ENCODE measurements around the gene MGMT.

The MGMT gene

DNA sequence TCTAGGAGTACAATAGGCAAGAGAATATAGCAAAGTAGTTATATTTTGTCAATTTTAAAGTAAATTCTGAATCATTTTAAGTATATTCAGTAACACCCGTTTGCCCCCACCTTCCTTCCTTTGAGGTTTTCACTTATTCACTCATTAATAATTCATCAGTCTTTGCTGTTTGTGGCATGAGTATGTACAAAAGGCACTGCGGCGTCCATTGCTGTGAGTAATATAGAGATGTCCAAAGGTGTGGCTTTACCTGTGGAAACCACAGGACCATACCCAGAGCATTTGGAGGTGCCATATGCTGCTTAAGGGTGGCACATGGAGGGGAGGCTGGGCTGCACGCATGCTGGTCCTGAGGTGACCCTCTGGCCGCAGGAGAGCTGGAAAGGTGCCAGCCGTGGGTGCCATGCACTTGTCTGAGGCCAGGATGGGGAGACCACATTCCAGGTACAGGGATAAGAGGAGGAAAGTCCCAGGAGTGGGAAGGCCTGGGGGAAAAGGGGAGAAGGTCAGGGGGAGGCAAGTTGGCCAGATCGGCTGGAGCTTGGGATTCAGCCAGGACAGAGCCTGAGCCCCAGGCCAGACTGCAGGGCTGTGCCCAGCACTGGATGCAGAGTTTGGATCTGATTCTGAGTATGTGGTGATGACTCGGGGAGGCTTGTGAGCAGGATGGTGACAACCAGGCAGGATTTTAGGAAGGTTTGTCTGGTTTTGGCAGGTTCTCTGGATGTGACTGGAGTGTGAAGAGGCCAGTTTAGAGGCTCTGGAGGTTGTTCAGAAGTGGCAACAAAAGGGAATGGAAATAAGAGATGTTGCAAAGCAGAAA is 223.4 kb downstream of the MGMT start:
- DNase-seq (ENCODE audit: low spot score), result no peak

DNA sequence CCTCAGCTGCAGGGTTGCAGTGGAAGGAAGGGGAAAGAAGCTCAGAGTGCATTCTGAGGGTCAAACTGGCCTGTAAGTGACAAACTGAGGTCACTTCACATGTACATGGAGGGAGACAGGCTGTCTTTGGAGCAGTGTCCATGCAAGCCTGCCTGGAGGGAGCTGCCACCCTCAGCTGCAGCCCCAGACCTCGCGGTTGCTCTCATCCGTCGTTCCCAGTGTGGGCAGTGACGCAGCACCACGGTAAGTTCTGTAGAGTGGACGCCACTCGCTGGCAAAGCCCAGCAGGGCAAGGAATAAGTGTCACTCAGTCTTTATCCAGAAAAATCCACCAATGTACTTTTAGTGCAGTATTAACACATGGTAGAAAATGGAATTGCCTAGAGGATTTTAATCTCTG is 225.7 kb downstream of the MGMT start:
- DNase-seq (ENCODE audit: low spot score), result no peak

DNA sequence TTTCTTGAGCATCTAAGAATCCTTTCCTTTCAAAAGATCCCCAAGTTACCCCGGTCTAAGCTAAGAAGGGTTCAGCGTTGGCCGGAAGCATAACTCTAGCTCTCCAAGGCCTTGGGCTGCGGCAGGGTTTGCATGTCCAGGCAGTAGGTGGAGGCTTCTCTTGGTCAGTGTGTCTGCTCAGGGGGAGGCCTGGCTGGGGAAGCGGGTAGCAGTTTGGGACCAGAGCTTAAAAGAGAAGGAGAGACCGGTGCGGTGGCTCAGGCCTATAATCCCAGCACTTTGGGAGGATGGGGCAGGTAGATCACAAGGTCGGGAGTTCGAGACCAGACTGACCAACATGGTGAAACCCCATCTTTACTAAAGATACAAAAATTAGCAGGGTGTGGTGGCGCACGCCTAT is 226.3 kb downstream of the MGMT start:
- DNase-seq (ENCODE audit: low spot score), result no peak

DNA sequence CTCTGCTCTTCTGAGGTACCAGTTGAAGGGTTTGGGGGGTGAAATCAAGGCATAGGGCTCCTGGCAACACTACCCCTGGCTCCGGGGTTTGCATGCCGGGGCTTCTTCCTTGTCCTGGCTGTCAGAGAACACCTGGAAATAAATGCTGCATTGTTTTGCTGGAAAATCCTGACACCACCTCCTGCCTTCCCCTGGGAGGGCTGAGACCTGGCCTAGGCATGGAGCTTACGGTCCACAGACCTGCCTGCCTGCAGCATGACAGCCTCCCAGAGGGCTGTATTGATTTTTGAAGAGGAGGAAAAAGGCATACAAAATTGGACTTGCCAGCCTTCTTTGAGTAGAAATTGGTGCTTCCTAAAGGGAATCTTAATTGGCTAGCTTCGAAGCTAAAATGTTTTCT is 227.1 kb downstream of the MGMT start:
- no peak for DNase-seq (ENCODE audit: low spot score)

DNA sequence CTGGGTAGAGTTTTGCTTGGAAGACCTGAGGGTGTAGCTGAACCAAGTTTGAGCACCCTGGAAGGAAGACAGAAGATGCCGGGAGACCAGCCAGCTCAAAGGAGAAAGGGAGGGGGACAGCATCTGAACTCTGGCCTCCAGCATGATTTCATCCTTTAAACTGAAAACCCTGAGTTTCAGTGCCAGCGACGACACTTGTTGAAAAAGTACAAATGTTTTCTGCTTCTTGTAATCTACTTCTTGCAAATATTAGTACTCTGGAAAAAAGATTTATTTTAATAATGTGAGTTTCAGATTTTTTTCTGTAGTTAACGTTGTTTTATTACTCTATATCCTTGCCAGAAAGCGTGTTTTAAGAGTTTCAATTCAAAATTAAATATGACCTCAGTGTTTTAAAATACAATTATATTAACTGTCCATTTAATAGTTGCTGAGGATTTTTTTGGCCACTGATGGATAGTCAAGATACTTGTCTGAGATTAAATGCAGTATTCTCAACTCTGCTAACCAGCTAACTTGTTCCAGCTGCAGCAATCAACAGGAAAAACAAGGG is 227.7 kb downstream of the MGMT start:
- DNase-seq (ENCODE audit: low spot score), result no peak

DNA sequence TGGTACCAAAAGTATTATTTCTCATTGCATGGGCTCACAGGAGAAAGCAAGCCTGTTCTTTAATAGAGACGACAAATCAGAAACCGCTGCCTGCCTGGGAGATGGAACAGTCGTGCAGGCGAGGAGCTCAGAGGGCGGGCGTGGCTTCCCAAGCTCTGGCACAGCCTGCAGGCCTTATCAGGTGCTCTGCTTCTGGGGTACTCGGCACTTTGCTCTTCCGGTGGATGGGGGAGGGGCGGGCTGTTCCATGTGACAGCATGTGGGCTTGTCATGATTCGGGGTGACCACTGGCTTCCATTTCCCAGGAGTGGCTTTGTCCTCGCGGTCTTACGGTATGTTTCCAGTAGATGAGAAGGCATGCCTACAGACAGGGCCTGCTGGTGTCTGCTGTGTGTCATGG is 228.6 kb downstream of the MGMT start:
- DNase-seq (ENCODE audit: low spot score), result no peak

DNA sequence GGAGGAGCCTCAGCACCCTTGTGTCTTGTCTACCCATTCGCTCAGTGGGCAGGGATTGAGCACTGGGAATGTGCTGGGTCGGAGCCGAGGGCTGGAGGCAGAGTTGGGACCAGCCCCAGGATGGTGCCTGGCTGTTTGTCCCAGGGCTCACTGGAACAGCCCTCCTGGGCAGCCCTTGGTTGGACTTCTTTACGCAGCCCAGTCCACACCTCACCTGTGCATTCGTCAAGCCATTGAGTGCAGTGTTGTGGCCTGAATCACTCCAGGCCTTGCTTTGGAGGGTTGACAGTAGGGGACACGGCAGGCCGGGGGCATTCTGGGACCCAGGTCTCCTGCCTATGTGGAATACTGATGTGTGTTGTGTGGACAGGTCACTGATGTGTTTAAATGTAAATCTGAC is 229.6 kb downstream of the MGMT start:
- DNase-seq (ENCODE audit: low spot score), result no peak

DNA sequence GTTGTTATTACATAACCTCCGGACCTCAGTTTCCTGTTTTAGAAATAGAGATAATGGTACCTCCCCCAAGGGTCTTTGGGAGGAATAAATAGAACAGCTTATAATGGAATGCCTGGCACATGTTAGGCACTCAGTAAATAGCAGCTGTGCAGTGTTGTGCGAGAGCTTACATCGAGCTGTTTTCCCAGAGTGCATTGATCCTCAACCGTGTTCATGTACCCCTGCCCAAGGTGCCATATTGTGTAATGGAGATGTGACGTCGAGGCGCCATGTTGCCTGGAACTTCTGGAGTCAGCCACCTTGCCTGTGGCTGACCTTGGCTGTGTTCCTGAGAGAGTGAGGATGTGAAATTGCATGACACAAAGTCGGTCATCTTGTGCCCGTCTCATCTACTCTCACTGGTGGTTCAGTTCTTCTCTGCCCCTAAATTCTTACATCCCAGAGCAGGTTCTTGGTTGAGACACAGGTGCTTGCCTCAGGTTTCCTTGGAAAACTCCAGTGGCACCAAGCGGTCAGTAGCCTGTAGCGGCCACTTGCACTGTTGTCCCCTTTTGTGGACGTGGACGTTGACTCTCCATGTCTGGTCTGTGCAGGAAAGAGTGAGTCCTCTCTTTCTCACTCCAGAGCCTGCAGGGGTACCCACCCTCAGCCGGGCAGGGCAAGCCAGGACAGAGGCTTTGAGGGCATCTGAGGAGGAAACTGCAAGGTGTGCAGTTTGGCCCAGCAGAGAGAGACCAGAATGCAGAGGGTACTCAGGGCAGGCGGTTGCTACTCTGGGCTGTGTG is 230.6 kb downstream of the MGMT start:
- DNase-seq (ENCODE audit: low spot score), result no peak

DNA sequence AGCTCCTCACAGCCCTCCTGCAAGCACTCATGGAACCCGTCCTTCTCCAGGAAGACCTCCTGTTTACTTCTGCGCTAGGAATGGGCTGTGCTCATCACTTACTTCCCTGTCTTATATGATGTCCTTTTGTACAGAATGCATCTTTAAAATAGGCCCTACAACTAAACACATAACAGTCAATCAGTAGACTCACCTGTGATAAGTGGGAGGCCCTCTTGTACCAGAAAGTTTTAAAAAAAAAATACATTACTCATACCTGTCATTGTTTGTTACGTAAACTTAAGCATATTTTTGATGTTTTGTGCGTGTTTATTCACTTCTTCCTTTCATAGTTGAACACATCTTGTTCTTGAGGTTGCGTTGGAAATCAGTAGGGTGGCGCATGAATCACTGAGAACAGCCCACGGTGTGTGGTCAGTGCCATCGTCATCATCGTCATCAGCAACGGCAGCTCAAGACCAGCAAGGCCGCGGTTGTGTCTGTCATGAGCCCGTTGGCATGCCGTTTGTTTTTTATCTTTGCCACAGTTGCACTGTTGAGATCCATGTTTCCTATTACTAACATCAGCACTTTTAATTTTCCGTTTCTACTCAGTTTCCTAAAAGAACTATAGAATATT is 232.8 kb downstream of the MGMT start:
- no peak for DNase-seq (ENCODE audit: low spot score)

DNA sequence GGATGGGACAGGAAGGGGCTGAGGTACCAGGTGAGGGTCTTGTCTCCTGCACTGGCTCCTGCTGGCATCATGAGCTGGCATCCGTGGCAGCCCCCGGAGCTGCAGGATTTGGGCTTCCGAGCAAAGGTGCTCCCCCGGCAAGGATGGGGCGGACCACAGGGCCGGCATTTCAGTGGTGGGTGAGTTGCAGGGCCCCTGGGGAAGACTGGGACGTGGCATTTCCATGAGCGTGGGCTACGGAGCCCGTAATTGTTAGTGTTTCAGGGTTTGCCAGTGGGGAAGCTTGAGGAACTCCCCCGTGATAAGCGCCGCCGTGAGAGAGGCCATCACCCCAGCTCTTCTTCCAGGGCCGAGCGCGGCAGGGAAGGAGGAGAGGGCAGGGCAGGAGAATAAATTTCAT is 235.6 kb downstream of the MGMT start:
- no peak for DNase-seq (ENCODE audit: low spot score)

DNA sequence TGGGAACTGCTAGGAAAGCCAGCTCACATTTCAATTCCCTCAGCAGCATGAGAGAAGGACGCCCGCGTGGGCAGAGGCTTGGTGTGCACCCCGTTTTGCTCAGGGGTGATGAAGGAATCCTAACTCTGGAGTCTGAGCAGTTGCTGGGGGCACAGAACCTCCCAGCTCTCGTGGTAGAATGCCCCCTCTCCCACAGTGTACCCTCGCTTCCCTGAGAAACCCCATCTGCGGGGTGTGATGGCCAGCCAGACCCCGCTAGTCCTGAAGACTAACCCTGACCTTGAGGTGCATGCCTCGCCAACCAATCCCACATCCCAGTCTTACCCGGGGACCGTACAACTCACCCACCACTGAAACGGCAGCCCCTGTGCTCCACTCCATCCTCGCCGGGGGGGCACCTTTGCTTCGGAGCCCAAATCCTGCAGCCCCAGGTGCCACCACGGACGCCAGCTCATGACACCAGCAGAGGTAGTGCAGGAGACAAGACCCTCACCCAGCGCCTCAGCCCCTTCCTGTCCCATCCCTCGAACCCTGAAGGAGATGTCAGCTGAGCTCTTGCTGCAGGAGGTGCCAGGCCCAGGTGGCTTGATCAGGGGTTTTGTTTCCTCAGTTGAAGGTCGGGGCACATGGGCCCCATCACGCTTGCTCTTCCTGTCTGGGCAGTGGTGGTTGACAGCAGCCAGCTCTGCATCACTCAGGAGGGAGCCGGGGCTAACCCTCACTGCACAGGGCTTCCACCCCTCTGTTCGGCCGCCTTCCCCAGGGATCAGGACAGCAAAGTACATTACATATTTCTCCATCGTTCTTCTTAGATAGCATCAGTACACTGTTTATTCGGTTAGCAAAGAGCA is 236.5 kb downstream of the MGMT start:
- no peak for DNase-seq (ENCODE audit: low spot score)

DNA sequence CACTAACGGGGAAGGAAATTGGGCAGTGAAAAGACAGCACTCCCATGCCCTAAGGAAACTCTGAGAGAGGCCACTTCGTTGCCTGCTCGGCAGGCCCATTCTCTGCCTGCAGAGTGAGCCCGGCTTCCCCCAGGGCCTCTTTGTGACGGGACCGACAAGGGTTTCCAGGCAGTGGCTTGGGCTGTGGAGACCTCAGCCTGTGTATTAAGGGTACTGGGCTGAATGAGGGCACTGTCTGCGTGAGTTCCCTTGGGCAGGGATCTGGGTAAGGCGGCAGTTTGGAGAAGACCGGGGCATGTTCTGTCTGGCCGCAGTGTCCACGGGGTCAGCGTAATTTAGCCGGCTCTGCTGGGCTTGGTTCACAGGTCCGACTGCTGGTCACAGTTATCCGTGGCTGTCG is 237.2 kb downstream of the MGMT start:
- DNase-seq (ENCODE audit: low spot score), result no peak

DNA sequence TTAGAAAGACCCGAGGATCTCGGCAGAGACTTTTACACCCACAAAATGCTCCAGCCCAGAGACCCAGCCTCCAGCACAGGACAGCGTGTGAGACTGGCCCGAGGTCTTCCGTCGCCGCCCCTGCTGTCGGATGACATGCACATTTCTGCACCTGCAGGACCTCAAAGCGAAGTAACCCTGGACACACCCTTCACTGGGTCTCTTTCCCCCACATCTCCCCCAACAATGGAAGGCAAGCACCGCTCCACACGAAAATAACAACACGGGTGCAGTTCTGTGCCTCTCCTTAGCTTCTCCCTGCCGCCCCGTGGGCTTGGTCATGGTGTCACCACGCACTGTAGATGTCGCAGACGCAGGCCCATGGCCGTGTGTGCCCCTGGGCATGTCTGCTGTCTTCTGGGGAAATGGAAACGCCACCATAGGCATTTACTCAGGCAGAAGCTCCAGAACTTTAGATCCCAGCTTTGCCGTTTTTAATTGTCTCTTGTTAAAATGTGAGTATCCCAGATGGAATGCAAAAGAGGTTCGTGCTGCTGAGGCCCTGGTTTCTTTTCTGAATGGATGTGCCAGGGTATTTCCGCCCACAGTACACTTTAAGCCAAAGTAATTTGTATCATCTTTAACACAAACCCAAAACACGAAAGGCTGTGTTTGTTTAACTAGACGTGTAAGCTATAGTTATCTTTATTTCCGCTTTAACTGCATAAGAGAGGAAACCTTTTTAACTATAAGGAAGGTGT is 237.9 kb downstream of the MGMT start:
- DNase-seq (ENCODE audit: low spot score), result no peak

DNA sequence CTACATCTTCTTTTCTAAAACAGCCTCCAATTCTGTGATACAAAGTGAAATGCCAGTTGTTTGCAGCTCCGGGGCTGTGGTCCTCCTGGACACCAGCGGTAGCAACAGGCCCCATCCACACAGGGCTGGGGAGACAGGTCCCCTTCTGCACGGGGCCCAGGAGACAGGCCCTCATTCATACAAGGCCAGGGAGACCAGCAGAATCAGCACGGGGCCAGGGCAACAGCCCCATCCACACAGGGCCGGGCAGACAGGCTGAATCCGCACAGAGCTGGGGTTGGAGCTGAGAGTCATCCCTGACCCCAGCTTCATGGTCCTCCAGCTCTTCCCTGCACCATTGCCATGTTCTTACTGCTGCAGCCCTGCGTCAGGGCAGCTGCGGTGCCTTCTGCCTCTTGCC is 238.6 kb downstream of the MGMT start:
- no peak for DNase-seq (ENCODE audit: low spot score)

DNA sequence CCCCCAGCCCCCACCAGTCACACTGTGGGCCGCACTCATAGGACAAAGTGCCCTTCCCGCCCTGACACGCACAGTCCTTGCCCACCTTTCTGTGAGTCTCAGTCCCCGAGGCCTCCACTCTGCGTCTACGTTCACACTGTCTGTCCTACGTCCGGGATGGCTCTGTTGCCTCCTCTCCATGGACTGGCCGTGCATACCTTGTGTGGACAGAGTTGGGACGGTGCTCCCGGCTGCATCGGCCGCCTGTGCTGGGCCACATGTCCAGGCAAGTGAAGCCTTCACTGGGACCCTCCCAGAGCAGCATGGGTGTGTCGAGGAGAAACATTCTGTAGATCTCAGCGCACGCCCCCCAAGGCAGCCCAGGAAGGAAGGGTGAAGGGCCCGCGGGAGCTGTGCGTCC is 239.0 kb downstream of the MGMT start:
- DNase-seq (ENCODE audit: low spot score), result no peak

DNA sequence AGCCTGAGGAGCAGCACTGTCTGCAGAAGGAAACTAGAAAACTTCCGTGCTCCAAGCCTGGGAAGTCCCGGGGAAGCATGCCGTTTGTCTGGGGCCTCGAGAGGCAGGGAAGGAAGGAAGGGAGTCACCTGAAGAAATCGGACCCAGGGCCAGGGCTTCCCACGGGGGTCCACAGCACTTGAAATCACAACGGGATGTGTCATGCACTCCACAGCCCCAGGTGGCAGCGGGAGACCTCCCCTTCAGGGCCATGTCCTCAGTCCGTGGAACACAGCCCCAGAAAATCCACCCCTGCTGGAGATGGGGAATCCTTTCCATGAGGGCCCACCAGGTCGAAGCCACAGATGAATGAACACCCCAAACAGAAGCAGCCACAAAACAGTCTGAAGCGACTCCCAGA is 239.5 kb downstream of the MGMT start:
- DNase-seq (ENCODE audit: low spot score), result no peak

DNA sequence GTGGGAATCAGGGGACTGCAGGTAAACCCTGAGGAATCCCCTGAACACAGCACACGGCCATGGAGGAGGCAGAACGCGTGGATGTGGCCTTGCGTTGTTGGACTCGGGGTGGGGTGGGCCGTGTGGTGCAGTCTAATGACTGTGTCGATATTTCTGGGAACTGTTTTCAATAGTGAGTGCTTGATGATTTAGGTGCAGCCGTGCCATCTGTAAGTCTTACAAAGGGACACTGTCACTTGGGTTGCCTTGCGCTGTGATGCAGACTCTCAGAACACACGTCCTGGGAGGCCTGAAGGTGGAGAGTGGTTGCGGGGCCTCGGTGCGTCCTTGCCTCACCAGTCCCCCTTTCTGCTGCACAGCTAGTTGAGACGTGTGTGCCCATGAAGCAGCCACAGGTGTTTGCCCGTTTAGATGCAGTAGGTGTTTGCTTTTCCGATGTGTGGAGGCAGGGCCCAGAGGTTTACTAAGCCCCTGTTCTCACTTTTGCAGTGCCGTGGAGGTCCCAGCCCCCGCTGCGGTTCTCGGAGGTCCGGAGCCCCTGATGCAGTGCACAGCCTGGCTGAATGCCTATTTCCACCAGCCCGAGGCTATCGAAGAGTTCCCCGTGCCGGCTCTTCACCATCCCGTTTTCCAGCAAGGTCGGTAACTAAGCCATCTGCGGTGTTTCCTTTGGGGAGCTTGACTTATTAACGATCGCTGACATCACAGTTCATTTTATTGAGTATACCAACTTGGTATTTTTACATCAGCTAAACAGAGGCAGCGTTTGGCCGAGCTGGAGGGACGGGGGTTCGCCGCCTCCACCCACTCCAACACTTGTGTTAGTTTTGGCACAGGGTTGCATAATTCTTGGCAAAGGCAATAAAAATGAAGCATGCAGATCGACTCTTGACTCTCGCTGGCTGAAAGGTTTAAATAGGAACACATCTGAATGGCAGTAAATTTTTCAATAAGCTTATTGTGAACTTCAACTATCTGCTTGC is 240.7 kb downstream of the MGMT start:
- DNase-seq (ENCODE audit: low spot score), result no peak

DNA sequence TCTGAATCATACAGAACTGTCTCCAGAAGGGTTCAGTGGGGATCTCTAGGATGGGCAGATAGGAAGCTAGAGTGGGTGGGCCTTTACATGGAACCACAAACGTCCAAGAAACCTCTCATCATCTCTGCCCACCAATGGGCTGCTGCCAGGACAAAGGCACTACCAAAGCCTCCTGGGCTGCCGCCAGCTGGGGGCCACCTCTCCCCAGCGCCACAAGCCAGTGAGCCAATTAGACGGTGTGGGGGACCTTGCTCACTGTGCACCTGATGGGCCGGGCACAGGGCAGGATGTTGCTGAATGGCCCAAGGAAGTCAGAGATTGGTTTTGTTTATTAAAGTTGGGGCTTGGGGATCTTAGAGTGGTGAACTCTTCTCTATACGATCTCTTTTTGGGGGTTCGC is 242.1 kb downstream of the MGMT start:
- DNase-seq (ENCODE audit: low spot score), result no peak

DNA sequence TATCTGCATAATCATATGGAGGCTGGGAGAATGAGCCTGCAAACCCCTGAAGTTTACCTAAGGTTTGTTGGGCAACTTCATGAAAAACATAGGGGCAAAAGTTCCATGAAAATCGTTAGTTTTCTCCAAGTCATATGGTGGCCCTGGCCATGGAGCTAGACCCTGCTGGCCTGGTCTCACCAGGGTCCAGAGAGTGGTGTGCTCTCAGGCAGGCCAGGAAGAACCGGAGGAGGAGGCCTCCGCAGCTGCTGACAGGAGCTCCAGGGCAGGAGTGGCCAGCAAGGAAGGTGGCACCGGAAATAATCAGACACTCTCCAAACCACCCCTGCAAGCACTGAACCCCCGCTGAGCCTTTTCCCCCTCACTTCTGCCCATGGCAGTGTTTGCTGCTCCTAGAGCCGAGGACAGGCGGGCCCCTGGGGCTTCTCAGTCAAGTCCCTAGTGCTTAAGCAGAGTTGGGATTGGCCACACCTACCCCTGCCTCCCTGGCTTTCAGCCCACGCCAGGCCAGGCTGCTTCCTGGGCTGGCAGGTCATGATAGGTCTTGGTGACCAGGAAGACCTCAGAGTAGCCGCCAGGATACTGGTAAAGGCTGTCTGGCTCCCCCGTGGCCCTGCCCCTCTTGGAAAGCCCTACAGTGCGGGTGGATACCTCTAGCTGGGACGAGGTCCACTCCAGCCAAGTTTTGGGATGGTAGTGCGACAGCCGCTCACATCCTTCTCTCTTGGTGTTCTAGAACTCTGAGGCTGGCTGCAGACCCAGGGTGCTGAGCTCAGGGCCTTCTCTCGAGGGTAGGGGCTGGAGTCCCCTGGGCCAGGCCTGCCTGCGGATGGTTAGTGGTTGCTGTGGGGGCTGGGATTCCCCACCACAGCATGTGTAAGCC is 242.8 kb downstream of the MGMT start:
- no peak for DNase-seq (ENCODE audit: low spot score)

Data from hepatic stellate cell (primary cell).